ENCODE results near the gene PRKCE.

DNA sequence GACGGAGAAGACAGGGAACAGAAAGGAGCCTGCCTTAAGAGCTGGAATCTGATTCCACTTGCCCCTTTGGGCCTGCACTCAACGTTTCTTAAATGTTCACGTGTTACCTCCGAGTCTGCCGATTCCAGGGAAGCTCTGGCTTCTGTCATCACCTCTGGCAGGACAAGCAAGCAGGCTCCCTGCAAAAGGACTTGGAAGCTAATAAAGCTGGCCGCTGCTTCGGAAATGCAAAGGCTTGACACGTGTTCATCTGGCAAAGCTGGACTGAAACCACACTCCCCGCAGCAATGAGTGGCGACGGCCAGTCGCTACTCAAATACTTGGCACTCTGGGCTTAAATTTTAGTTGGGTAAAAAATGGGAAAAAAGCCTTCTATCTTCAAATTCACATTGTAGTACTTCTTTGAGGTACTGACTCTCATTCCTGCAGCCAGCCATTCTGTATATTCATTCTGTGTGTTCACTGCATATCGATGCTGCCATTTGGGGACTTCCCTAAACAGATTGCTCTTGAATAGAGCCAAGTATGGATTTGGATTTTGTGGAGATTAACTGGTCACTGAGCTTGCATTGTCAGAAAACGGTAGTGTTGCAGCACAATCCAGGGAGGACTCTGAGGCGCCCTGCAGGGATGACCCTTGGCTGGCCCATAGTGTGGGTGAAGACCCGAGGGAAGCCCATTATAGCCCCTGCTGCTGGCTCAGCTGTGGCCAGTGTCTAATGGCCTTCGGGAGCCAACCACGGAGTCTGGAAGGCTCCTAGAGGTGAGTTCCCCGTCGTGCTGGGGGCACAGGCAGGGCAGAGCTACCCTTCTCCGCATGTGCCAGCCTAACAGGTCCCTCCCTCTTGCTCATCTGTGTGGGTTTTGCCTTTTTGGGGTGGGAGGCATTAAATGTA is 231.5 kb downstream of the PRKCE start:
- TF ChIP-seq, protein P1, sequence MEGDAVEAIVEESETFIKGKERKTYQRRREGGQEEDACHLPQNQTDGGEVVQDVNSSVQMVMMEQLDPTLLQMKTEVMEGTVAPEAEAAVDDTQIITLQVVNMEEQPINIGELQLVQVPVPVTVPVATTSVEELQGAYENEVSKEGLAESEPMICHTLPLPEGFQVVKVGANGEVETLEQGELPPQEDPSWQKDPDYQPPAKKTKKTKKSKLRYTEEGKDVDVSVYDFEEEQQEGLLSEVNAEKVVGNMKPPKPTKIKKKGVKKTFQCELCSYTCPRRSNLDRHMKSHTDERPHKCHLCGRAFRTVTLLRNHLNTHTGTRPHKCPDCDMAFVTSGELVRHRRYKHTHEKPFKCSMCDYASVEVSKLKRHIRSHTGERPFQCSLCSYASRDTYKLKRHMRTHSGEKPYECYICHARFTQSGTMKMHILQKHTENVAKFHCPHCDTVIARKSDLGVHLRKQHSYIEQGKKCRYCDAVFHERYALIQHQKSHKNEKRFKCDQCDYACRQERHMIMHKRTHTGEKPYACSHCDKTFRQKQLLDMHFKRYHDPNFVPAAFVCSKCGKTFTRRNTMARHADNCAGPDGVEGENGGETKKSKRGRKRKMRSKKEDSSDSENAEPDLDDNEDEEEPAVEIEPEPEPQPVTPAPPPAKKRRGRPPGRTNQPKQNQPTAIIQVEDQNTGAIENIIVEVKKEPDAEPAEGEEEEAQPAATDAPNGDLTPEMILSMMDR (conservative IDR thresholded peaks at IDR 0.05 in 1 of 2, IDR thresholded peaks at IDR 0.05 in 1 of 2; ENCODE audit: extremely low read depth in 1 of 2, insufficient read depth in 1 of 2, low read depth in 1 of 2, low read length in 2 of 2): no peak
- TF ChIP-seq EZH2 (IDR thresholded peaks at IDR 0.05; ENCODE audit: borderline replicate concordance, low read length): no peak

All from mammary epithelial cell (primary cell).